HEK293 (cell line): ENCODE data around the gene IL11RA.

Experiments
- CTCF ChIA-PET: fragments of 350-600 bp; formaldehyde crosslinking; extraction: SDS; loops from one replicate; lab custom pipeline; 2021; ENCODE audit warnings: antibody characterized with exemption; lab: Yijun Ruan, JAX
- POLR2A ChIA-PET: fragments of 300-600 bp; formaldehyde crosslinking; extraction: SDS; loops from one replicate; lab custom pipeline; 2020; ENCODE audit warnings: antibody characterized with exemption, inconsistent platforms; lab: Yijun Ruan, JAX
- H3K27ac ChIP-seq: fragments of 200-500 bp; sonication (Bioruptor generic); 2 replicates; pipeline ENCODE4 v1.5.1; 2014; ENCODE audit warnings: low read depth, low read length, control low read depth, inconsistent platforms; ENCODE audit errors: extremely low read depth
- H3K36me3 ChIP-seq, 2 experiments: fragments of 200-500 bp in 1 of 2; sonication (Bioruptor generic) in 1 of 2; 1 replicate in 1 of 2; 2 replicates in 1 of 2; pipeline ENCODE4 v1.5.1; 2014 to 2017; ENCODE audit warnings: inconsistent platforms in 2 of 2, low read length in 2 of 2; ENCODE audit not compliant: control insufficient read depth in 2 of 2, insufficient read depth in 1 of 2
- H3K4me1 ChIP-seq: fragments of 200-500 bp; sonication (Bioruptor generic); 2 replicates; pipeline ENCODE4 v1.5.1; 2014; ENCODE audit warnings: mild to moderate bottlenecking, low read length, inconsistent platforms; ENCODE audit not compliant: control insufficient read depth, insufficient read depth
- H3K4me3 ChIP-seq: 2 replicates; pipeline ENCODE4 v1.5.1; 2011; ENCODE audit warnings: low read depth, mild to moderate bottlenecking, control low read depth, low read length, moderate library complexity
- H3K9me3 ChIP-seq: fragments of 200-500 bp; sonication (Bioruptor generic); 2 replicates; pipeline ENCODE4 v1.5.1; 2014; ENCODE audit warnings: low read depth, low read length, inconsistent platforms; ENCODE audit not compliant: control insufficient read depth, insufficient read depth
- BCL11A ChIP-seq: fragments of 450-650 bp; formaldehyde crosslinking; IDR thresholded peaks from 2 replicates; pipeline ENCODE4 v1.5.1; 2016; ENCODE audit warnings: low read depth, missing biosample characterization, missing genetic modification characterization
- GFI1B ChIP-seq: fragments of 450-650 bp; formaldehyde crosslinking; IDR thresholded peaks from 2 replicates; pipeline ENCODE4 v1.5.1; 2016; ENCODE audit warnings: missing biosample characterization, missing genetic modification characterization
- GLIS1 ChIP-seq: fragments of 450-650 bp; formaldehyde crosslinking; IDR thresholded peaks from 2 replicates; pipeline ENCODE4 v1.5.1; 2016; ENCODE audit warnings: missing biosample characterization, missing genetic modification characterization
- IKZF3 ChIP-seq: fragments of 450-650 bp; IDR thresholded peaks from 2 replicates; pipeline ENCODE4 v1.5.0; 2018; ENCODE audit warnings: missing biosample characterization, mild to moderate bottlenecking, missing genetic modification characterization, moderate library complexity
- MYNN ChIP-seq: fragments of 450-650 bp; formaldehyde crosslinking; IDR thresholded peaks from 2 replicates; pipeline ENCODE4 v1.5.1; 2016; ENCODE audit warnings: missing biosample characterization, missing genetic modification characterization, borderline replicate concordance
- SP2 ChIP-seq: fragments of 450-650 bp; formaldehyde crosslinking; IDR thresholded peaks from 2 replicates; pipeline ENCODE4 v1.5.1; 2016; ENCODE audit warnings: missing biosample characterization, missing genetic modification characterization
- SP7 ChIP-seq: fragments of 450-650 bp; formaldehyde crosslinking; IDR thresholded peaks from 2 replicates; pipeline ENCODE4 v1.5.1; 2016; ENCODE audit warnings: missing biosample characterization, missing genetic modification characterization
- ZBTB21 ChIP-seq: fragments of 450-650 bp; formaldehyde crosslinking; IDR thresholded peaks from 2 replicates; pipeline ENCODE4 v1.5.1; 2017; ENCODE audit warnings: missing biosample characterization, missing genetic modification characterization
- ZFP3 ChIP-seq: fragments of 450-650 bp; formaldehyde crosslinking; IDR thresholded peaks from 2 replicates; pipeline ENCODE4 v1.5.1; 2016; ENCODE audit warnings: low read depth, missing biosample characterization, missing genetic modification characterization
- ZFP69B ChIP-seq: fragments of 450-650 bp; formaldehyde crosslinking; IDR thresholded peaks from 2 replicates; pipeline ENCODE4 v1.5.1; 2016; ENCODE audit warnings: missing biosample characterization, missing genetic modification characterization
- ZNF132 ChIP-seq: fragments of 450-650 bp; formaldehyde crosslinking; IDR thresholded peaks from 2 replicates; pipeline ENCODE4 v1.5.1; 2017; ENCODE audit warnings: missing biosample characterization, missing genetic modification characterization, borderline replicate concordance
- ZNF157 ChIP-seq: fragments of 450-650 bp; formaldehyde crosslinking; IDR thresholded peaks from 2 replicates; pipeline ENCODE4 v1.5.1; 2016; ENCODE audit warnings: missing biosample characterization, missing genetic modification characterization
- ZNF174 ChIP-seq: fragments of 450-650 bp; formaldehyde crosslinking; IDR thresholded peaks from 2 replicates; pipeline ENCODE4 v1.5.0; 2017; ENCODE audit warnings: missing biosample characterization, mild to moderate bottlenecking, missing genetic modification characterization
- ZNF239 ChIP-seq: fragments of 450-650 bp; formaldehyde crosslinking; IDR thresholded peaks from 2 replicates; pipeline ENCODE4 v1.5.1; 2016; ENCODE audit warnings: missing biosample characterization, missing genetic modification characterization
- ZNF473 ChIP-seq: fragments of 450-650 bp; formaldehyde crosslinking; IDR thresholded peaks from 2 replicates; pipeline ENCODE4 v1.5.1; 2017; ENCODE audit warnings: missing biosample characterization, missing genetic modification characterization
- ZNF501 ChIP-seq: fragments of 450-650 bp; formaldehyde crosslinking; IDR thresholded peaks from 2 replicates; pipeline ENCODE4 v1.5.1; 2016; ENCODE audit warnings: missing biosample characterization, missing genetic modification characterization
- ZNF518A ChIP-seq: fragments of 450-650 bp; formaldehyde crosslinking; conservative IDR thresholded peaks from 2 replicates; pipeline ENCODE4 v1.5.1; 2016; ENCODE audit warnings: low read depth, missing biosample characterization, missing genetic modification characterization
- ZNF530 ChIP-seq: fragments of 450-650 bp; formaldehyde crosslinking; IDR thresholded peaks from 2 replicates; pipeline ENCODE4 v1.5.1; 2016; ENCODE audit warnings: low read depth, missing biosample characterization, missing genetic modification characterization
- ZNF555 ChIP-seq: fragments of 450-650 bp; formaldehyde crosslinking; conservative IDR thresholded peaks from 2 replicates; pipeline ENCODE4 v1.5.1; 2017; ENCODE audit warnings: missing biosample characterization, mild to moderate bottlenecking, missing genetic modification characterization, inconsistent platforms
- ZNF558 ChIP-seq: fragments of 450-650 bp; formaldehyde crosslinking; IDR thresholded peaks from 2 replicates; pipeline ENCODE4 v1.5.1; 2016; ENCODE audit warnings: missing biosample characterization, missing genetic modification characterization
- ZNF571 ChIP-seq: fragments of 450-650 bp; formaldehyde crosslinking; IDR thresholded peaks from 2 replicates; pipeline ENCODE4 v1.5.0; 2017; ENCODE audit warnings: missing biosample characterization, missing genetic modification characterization
- ZNF600 ChIP-seq: fragments of 450-650 bp; formaldehyde crosslinking; IDR thresholded peaks from 2 replicates; pipeline ENCODE4 v1.5.1; 2016; ENCODE audit warnings: missing biosample characterization, missing genetic modification characterization
- ZNF677 ChIP-seq: fragments of 450-650 bp; IDR thresholded peaks from 2 replicates; pipeline ENCODE4 v1.5.0; 2018; ENCODE audit warnings: missing biosample characterization, mild to moderate bottlenecking, missing genetic modification characterization, moderate library complexity
- ZNF692 ChIP-seq: fragments of 450-650 bp; formaldehyde crosslinking; IDR thresholded peaks from 2 replicates; pipeline ENCODE4 v1.5.1; 2016; ENCODE audit warnings: missing biosample characterization, missing genetic modification characterization
- ZNF776 ChIP-seq: fragments of 450-650 bp; formaldehyde crosslinking; IDR thresholded peaks from 2 replicates; pipeline ENCODE4 v1.5.0; 2017; ENCODE audit warnings: missing biosample characterization, missing genetic modification characterization, borderline replicate concordance
- ZNF791 ChIP-seq: fragments of 450-650 bp; formaldehyde crosslinking; IDR thresholded peaks from 2 replicates; pipeline ENCODE4 v1.5.1; 2016; ENCODE audit warnings: missing biosample characterization, missing genetic modification characterization
- ZNF792 ChIP-seq: fragments of 450-650 bp; formaldehyde crosslinking; IDR thresholded peaks from 2 replicates; pipeline ENCODE4 v1.5.1; 2016; ENCODE audit warnings: missing biosample characterization, missing genetic modification characterization
- ZNF830 ChIP-seq: fragments of 450-650 bp; IDR thresholded peaks from 2 replicates; pipeline ENCODE4 v1.5.0; 2018; ENCODE audit warnings: missing biosample characterization, missing genetic modification characterization, low read depth, mild to moderate bottlenecking, moderate library complexity
- TF ChIP-seq, protein P1 (sequence below): fragments of 450-650 bp; formaldehyde crosslinking; IDR thresholded peaks from 2 replicates; pipeline ENCODE4; 2016; ENCODE audit warnings: missing biosample characterization, missing genetic modification characterization
- TF ChIP-seq, protein P2 (sequence below): fragments of 450-650 bp; formaldehyde crosslinking; IDR thresholded peaks from 2 replicates; pipeline ENCODE4 v1.5.1; 2016; ENCODE audit warnings: missing biosample characterization, missing genetic modification characterization

IL11RA gene

GRCh38 chr9:34664281-34665066 lies 12.5 kb downstream of the IL11RA start:
- CTCF ChIA-PET = interaction anchor here (0.5 to 2.4 kb wide), 12 partner anchors 12 to 908 kb away, joined by 3 to 17 read pairs (median 4); partner anchors contain the start of gene GALT
- H3K4me1 ChIP-seq = peaks cover 5% of the 10 kb centered on the region; the same call in 1 of the 2 replicates
- H3K9me3 ChIP-seq = no peaks in the 10 kb centered on the region
- H3K27ac ChIP-seq = no peak overlapping the region; the same call in 1 of the 2 replicates
- H3K4me3 ChIP-seq = no peak overlapping the region
- POLR2A ChIA-PET = interaction anchor here (0.7 to 1.6 kb wide), 9 partner anchors 8 to 787 kb away, joined by 3 to 14 read pairs (median 4); partner anchors contain the start of genes GALT, IL11RA and SIGMAR1
- H3K36me3 ChIP-seq = peaks cover 0 to 34% of the 10 kb centered on the region in 2 experiments; a peak in 1 of 3 replicates
- peak; percentile 52 for TF ChIP-seq SP2 (tag by site-specific recombination)
- TF ChIP-seq ZNF571 = no peak
- TF ChIP-seq GFI1B = no peak
- no peak for TF ChIP-seq ZFP3 (tag by site-specific recombination)
- TF ChIP-seq GLIS1 = no peak
- no peak for TF ChIP-seq ZNF518A (tag by site-specific recombination)
- TF ChIP-seq ZNF530 = no peak
- TF ChIP-seq BCL11A (tag by site-specific recombination) = no peak
- no peak for TF ChIP-seq ZNF791 (tag by site-specific recombination)
- TF ChIP-seq, protein P1, sequence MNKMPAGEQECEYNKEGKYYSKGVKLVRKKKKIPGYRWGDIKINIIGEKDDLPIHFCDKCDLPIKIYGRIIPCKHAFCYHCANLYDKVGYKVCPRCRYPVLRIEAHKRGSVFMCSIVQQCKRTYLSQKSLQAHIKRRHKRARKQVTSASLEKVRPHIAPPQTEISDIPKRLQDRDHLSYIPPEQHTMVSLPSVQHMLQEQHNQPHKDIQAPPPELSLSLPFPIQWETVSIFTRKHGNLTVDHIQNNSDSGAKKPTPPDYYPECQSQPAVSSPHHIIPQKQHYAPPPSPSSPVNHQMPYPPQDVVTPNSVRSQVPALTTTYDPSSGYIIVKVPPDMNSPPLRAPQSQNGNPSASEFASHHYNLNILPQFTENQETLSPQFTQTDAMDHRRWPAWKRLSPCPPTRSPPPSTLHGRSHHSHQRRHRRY (tag by site-specific recombination) = no peak
- TF ChIP-seq ZFP69B (tag by site-specific recombination) = peak; percentile 75
- no peak for TF ChIP-seq ZBTB21 (tag by site-specific recombination)
- TF ChIP-seq ZNF239 (tag by site-specific recombination) = no peak
- TF ChIP-seq ZNF600 (tag by site-specific recombination) = peak; percentile 72
- peak; percentile 78 for TF ChIP-seq ZNF692 (tag by site-specific recombination)
- no peak for TF ChIP-seq ZNF558 (tag by site-specific recombination)
- no peak for TF ChIP-seq ZNF132 (tag by site-specific recombination)
- TF ChIP-seq IKZF3 (tag by site-specific recombination) = no peak
- TF ChIP-seq ZNF792 = no peak
- no peak for TF ChIP-seq ZNF157 (tag by site-specific recombination)
- TF ChIP-seq SP7 = no peak
- no peak for TF ChIP-seq ZNF473 (tag by site-specific recombination)
- TF ChIP-seq ZNF174 (tag by site-specific recombination) = no peak
- no peak for TF ChIP-seq ZNF555
- no peak for TF ChIP-seq ZNF501 (tag by site-specific recombination)
- no peak for TF ChIP-seq ZNF677
- TF ChIP-seq ZNF776 (tag by site-specific recombination) = no peak
- no peak for TF ChIP-seq MYNN
- TF ChIP-seq, protein P2, sequence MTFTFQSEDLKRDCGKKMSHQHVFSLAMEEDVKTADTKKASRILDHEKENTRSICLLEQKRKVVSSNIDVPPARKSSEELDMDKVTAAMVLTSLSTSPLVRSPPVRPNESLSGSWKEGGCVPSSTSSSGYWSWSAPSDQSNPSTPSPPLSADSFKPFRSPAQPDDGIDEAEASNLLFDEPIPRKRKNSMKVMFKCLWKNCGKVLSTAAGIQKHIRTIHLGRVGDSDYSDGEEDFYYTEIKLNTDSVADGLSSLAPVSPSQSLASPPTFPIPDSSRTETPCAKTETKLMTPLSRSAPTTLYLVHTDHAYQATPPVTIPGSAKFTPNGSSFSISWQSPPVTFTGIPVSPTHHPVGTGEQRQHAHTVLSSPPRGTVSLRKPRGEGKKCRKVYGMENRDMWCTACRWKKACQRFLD (tag by site-specific recombination) = no peak
- TF ChIP-seq ZNF830 (tag by site-specific recombination) = no peak
